ENCODE results near the gene PLOD1.
"Not testable (repeated sequence)": the region's sequence is repeated elsewhere in the genome, so short reads cannot be mapped to it uniquely, and the experiment has no call there.

PLOD1 gene

GRCh38 chr1:11981378-11982009, 47.0 kb downstream of the PLOD1 start:
- no peak for DNase-seq

DNA sequence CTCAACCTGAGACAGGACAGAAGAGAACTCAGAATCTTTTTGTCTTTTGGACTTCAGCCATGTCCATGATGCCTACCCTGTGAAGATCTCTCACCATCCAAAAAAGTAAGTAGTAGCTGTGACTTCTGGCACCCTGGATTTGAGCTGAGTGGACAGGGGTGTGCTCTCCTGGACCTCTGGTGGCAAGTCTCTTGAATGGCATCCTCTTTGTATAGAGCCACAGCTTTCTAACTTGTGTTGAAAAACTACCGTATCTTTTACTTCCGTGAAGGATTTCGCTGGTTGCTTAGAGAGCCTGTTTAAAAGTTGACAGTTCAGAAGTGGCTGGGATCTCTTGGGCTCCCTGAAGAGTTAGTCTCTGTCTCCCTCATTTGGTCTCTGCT, 47.5 kb downstream of the PLOD1 start:
- no peak for DNase-seq

GRCh38 chr1:11984121-11984520, 49.6 kb downstream of the PLOD1 start:
- DNase-seq, result no peak

GRCh38 chr1:11984576-11984975, 50.1 kb downstream of the PLOD1 start:
- DNase-seq, result no peak

GRCh38 chr1:11985171-11985570, 50.7 kb downstream of the PLOD1 start:
- DNase-seq, result no peak

DNA sequence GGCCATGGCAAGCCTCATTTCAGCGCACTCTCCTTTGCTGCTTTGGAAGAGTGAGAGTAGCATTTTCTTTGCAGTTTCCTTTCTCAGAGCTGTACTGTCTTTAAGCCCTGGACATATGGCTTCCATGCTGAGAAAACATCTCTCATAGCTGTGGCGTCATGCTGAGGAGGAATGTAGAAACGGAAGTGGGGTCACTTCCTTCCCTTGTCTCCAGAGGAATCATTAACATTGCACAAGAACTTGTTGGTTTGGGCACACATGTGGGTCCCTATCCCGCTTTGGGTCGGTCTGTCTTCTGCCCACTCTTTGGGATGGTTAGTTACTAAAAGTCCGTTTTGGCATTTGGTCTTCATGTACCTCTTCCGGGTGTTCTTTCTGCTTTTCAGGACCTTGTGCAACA, 51.3 kb downstream of the PLOD1 start:
- no peak for DNase-seq

DNA sequence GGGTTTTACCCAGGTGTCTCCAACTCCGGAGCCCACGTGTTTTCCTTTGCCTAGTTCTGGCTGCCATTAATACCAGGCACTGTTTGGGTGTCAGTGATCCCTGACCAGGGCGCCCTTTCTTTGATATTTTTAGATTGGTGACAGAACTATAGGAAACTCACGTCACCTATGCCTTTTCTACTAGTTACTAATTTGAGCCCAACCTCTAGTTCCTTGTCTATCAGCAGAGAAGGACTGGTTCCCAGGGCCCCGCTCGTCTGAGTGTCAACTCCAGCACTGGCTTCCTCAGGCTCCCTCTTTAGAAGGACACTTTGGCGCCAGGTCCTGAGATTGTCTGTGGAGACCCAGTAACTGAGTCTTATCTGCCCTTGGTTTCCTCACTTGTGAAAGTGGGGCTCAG, 55.2 kb downstream of the PLOD1 start:
- DNase-seq, result no peak

DNA sequence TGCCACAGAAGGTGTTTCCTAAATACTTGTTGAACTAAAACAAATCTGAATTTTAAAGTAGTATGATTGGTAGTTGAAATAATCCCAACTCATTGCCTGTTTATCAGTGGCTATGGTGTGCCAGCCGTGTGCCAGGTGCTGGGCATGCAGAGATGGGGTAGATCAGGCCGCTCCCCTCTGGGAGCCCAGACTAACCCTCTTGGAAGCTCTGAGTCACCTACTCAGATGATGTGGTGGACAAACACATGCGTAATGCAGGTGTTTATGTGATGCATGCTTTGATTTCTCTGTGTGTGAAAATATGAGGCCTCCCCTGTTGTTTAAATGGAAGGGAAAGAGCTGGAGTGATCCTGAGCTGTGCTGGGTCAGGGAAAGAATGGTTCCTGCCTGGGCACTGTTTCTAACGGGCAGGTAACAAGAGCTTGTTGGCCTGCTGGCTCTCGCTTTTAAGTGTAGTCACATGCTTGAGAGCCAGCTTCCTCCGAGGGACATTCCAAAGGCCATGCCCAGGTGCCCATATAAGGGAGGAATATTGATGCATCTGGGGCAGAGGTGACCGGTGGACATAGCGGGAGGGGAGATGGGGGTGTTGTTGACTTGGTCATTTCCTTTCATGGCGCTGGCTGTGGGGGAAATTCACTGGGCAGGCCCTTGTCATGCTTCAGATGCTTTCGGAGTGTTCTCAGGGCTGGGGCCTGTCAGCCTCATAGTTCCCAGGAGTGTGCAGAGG, 56.0 kb downstream of the PLOD1 start:
- DNase-seq, result no peak

DNA sequence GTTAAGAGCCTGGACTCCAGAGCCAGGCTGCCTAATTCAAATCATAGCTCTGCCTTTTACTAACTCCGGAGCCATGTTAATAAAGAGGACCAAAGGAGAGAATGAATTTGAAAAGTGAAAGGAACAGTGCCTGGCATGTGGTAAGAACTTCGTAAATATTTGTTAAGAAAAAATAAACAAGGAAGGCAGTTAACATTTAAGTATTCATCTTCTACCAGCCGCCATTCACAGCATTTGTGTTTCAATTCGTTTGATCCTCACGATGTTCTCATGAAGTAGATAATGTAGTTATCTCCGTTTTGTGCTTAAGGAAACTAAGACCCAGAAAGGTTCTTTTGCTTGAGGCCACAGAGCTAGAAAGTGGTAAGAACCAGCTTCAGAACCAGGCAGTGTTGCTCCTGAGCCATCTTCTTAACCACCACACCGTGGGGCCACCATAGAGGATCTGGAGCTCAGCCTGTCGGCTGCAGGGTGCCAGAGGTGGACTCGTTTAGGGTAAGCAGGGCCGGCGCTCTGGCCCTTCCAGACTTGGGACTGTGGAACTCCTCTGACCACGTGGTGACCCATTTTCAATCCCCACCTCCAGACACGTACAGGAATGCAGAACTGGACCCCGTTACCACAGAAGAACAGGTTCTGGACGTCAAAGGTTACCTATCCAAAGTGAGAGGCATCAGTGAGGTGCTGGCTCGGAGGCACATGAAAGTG, 57.6 kb downstream of the PLOD1 start:
- DNase-seq, result no peak

- DNase-seq, result no peak
Observed at GRCh38 chr1:11997081-11997850, 62.7 kb downstream of the PLOD1 start.

- no peak for DNase-seq
Observed at GRCh38 chr1:11998636-11999035, 64.1 kb downstream of the PLOD1 start.

- no peak for DNase-seq
Observed at GRCh38 chr1:11999236-11999635, 64.7 kb downstream of the PLOD1 start.

GRCh38 chr1:12001249-12001917, 66.9 kb downstream of the PLOD1 start:
- no peak for DNase-seq

GRCh38 chr1:12001996-12002493, 67.5 kb downstream of the PLOD1 start:
- no peak for DNase-seq

- DNase-seq, result no peak
Observed at GRCh38 chr1:12003762-12004161, 69.2 kb downstream of the PLOD1 start.

DNA sequence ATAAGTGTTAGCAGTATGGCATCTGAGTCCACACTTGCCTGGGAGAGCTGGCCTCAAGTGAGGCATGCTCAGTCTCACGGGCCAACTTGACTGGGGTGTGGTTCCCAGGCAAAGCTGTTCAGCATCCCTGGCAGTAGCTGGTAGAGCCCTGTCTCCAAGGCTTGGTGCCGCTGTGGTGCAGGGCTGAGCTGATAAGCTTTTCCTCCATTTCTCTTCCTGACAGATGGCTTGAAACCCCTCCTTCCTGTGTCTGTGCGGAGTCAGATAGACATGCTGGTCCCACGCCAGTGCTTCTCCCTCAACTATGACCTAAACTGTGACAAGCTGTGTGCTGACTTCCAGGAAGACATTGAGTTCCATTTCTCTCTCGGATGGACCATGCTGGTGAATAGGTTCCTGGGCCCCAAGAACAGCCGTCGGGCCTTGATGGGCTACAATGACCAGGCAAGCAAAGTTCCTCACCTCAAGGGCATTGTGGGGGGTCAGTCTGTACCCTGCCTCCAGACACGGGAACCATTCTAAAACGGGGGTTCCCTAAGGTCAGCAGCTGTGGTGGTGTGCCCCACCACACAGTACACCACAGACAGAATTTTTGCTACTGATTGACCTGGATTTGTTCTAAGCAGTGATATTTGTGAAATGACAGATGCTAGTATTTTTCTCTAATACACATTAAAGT, 71.1 kb downstream of the PLOD1 start:
- no peak for DNase-seq

GRCh38 chr1:12006167-12006921, 71.8 kb downstream of the PLOD1 start:
- DNase-seq, result no peak

GRCh38 chr1:12007204-12007603, 72.7 kb downstream of the PLOD1 start:
- no peak for DNase-seq

GRCh38 chr1:12008355-12008754, 73.8 kb downstream of the PLOD1 start:
- DNase-seq, result not testable (repeated sequence)

GRCh38 chr1:12009318-12009947, 74.9 kb downstream of the PLOD1 start:
- DNase-seq, result no peak

Measured in SHP77 treated with DMSO at 0.1 percent for 48 hours (cell line).